NCI-H510A treated with DMSO at 0.1 percent for 48 hours (cell line): ENCODE results near the gene CERS3.
"Not testable (repeated sequence)": the region's sequence is repeated elsewhere in the genome, so short reads cannot be mapped to it uniquely, and the experiment has no call there.

Source experiments
- DNase-seq: peaks from one replicate; lab custom pipeline; 2025; lab: John Stamatoyannopoulos, UW

Gene CERS3

GRCh38 chr15:100464888-100465287 lies 63.9 kb downstream of the CERS3 start:
- DNase-seq = no peak

- no peak for DNase-seq
Measured at GRCh38 chr15:100464256-100464655, 64.5 kb downstream of the CERS3 start.

GRCh38 chr15:100463515-100463914 lies 65.2 kb downstream of the CERS3 start:
- DNase-seq = no peak

- DNase-seq = no peak
Measured at GRCh38 chr15:100461049-100461448, 67.7 kb downstream of the CERS3 start.

GRCh38 chr15:100457201-100457600 lies 71.5 kb downstream of the CERS3 start:
- DNase-seq = no peak

GRCh38 chr15:100454148-100454547 lies 74.6 kb downstream of the CERS3 start:
- no peak for DNase-seq

GRCh38 chr15:100448481-100448880 lies 80.3 kb downstream of the CERS3 start:
- no peak for DNase-seq

- not testable (repeated sequence) for DNase-seq
Measured at GRCh38 chr15:100441063-100441462, 87.7 kb downstream of the CERS3 start.

GRCh38 chr15:100439514-100439913 lies 89.2 kb downstream of the CERS3 start:
- DNase-seq = no peak

- DNase-seq = no peak
Measured at GRCh38 chr15:100438570-100438969, 90.2 kb downstream of the CERS3 start.

- DNase-seq = no peak
Measured at GRCh38 chr15:100437261-100437660, 91.5 kb downstream of the CERS3 start.

- no peak for DNase-seq
Measured at GRCh38 chr15:100434561-100434960, 94.2 kb downstream of the CERS3 start.

GRCh38 chr15:100434038-100434437 lies 94.7 kb downstream of the CERS3 start:
- no peak for DNase-seq

- no peak for DNase-seq
Measured at GRCh38 chr15:100433304-100433703, 95.4 kb downstream of the CERS3 start.

- DNase-seq = no peak
Measured at GRCh38 chr15:100430411-100430810, 98.3 kb downstream of the CERS3 start.

GRCh38 chr15:100429116-100429728 lies 99.5 kb downstream of the CERS3 start:
- no peak for DNase-seq

- no peak for DNase-seq
Measured at GRCh38 chr15:100426937-100427336, 101.8 kb downstream of the CERS3 start.

- no peak for DNase-seq
Measured at GRCh38 chr15:100405179-100405578, 123.6 kb downstream of the CERS3 start.

- no peak for DNase-seq
Measured at GRCh38 chr15:100400996-100401395, 127.8 kb downstream of the CERS3 start.

GRCh38 chr15:100394736-100395440 lies 133.9 kb downstream of the CERS3 start:
- DNase-seq = no peak

GRCh38 chr15:100393008-100393407 lies 135.7 kb downstream of the CERS3 start:
- no peak for DNase-seq

- no peak for DNase-seq
Measured at GRCh38 chr15:100385300-100386050, 143.3 kb downstream of the CERS3 start.

GRCh38 chr15:100384108-100384410 lies 144.7 kb downstream of the CERS3 start:
- no peak for DNase-seq
